Lung (tissue), 12 donors: ENCODE data around the gene AREG. TPM values are rescaled to one million over a fixed set of nuclear protein-coding genes. Genes with fewer than 3 reads are reported as not detected.

Experiments used
- ATAC-seq: fragments of 200-7000 bp; cut with Tn5 transposase; one replicate; pipeline ENCODE4 v1.9.1; 2020; ENCODE audit warnings: moderate number of reproducible peaks; ENCODE audit not compliant: insufficient read depth, low FRiP score
- DNase-seq, 3 donors: peaks; one replicate each; pipeline ENCODE4 v3.0.0-alpha.2; 2013 to 2017
- H3K27ac ChIP-seq, 2 donors: one replicate each; pipeline ENCODE4 v1.5.1; 2013; ENCODE audit warnings: mild to moderate bottlenecking in 2 of 2, moderate library complexity in 2 of 2, control low read depth in 1 of 2, inconsistent platforms in 1 of 2, low read depth in 1 of 2, low read length in 1 of 2
- H3K27me3 ChIP-seq, 3 donors: one replicate each; pipeline ENCODE4 v1.5.1; 2013; ENCODE audit warnings: low read length in 2 of 3; ENCODE audit not compliant: control insufficient read depth in 3 of 3, insufficient read depth in 3 of 3
- H3K36me3 ChIP-seq, 4 donors: one replicate each; pipeline ENCODE4 v1.5.1; 2013; ENCODE audit warnings: low read length in 4 of 4, mild to moderate bottlenecking in 1 of 4, moderate library complexity in 1 of 4; ENCODE audit not compliant: control insufficient read depth in 4 of 4, insufficient read depth in 4 of 4
- H3K4me1 ChIP-seq, 5 donors: one replicate each; pipeline ENCODE4 v1.5.1; 2013; ENCODE audit warnings: low read length in 5 of 5, mild to moderate bottlenecking in 2 of 5, moderate library complexity in 1 of 5; ENCODE audit not compliant: control insufficient read depth in 5 of 5, insufficient read depth in 5 of 5
- H3K4me3 ChIP-seq: one replicate; pipeline ENCODE4 v1.5.1; 2013; ENCODE audit warnings: mild to moderate bottlenecking, control low read depth, moderate library complexity
- H3K9ac ChIP-seq, 2 donors: one replicate each; pipeline ENCODE4 v1.5.1; 2013; ENCODE audit warnings: low read length in 2 of 2, control low read depth in 1 of 2; ENCODE audit not compliant: insufficient read depth in 1 of 2
- H3K9me3 ChIP-seq, 4 donors: one replicate each; pipeline ENCODE4 v1.5.1; 2013; ENCODE audit warnings: low read length in 3 of 4, mild to moderate bottlenecking in 1 of 4, moderate library complexity in 1 of 4; ENCODE audit not compliant: control insufficient read depth in 4 of 4, insufficient read depth in 3 of 4
- WGBS, 2 donors: extraction: QIAGEN DNeasy Blood & Tissue Kit; methylation state at CpG; one replicate each; pipeline ENCODE4 v1.1.7; 2013; 5-methylcytosine and 5-hydroxymethylcytosine counted together
- polyA plus RNA-seq, 2 donors: library from polyadenylated mRNA; stranded (reverse); fragments of 200-250 nt; gene quantifications; one replicate each; pipeline ENCODE4 v1.2.1, GENCODE V29; 2013
- total RNA-seq, 2 donors: library from RNA; depleted of rRNA in 1 of 2; stranded (reverse); fragments of >200 nt in 1 of 2; gene quantifications; one replicate each; pipeline ENCODE4 v1.2.1, GENCODE V29; 2014 to 2021
- TF ChIP-seq, protein P1 (sequence below): IDR thresholded peaks from 2 replicates; pipeline ENCODE4 v1.5.1; 2012; ENCODE audit warnings: mild to moderate bottlenecking; ENCODE audit errors: control extremely low read depth, extremely low read depth
- donor health status: control.
- donor health status: control.
- donor health status: Bipolar disorder and iron deficiency.
- donor health status: healthy.
- donor health status: DM: yes; HTN: yes; CAD: no.

The AREG gene
- total and polyA plus RNA-seq, 4 donors = 3.3 to 44.0 (median 13.6) TPM

DNA sequence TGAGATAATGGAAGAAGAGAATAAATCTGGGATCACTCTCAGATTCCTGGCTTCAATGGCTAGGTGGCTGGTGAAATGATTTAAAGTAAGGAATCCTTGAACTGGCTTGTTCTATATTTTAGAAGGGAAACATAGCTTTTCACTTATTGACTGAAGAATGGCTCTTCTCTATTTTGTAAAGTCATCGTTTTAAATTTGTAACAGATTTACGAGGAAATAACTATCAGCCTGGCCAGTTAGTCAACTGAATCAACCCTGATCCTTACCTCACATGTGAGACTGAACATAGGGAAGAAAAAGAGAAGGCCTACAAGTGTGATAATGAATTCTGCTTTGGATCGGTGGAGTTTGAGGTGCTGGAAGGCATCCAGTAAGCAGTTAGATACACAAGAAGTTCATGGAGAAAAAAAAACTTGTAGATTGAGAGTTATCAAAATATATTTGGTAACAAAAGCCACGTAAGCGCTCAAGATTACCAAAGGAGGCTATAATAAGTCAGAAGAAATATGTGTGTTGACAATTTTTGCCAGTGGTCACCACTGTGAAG, 12.0 kb downstream of the AREG start:
- Histone ChIP-seq H3K4me1 (no peaks in the 10 kb centered on the region), H3K36me3 (no peaks in the 10 kb centered on the region), H3K9me3 (no peaks in the 10 kb centered on the region), H3K27ac (no peak overlapping the region), H3K9ac (no peak overlapping the region), H3K27me3 (no peaks in the 10 kb centered on the region), H3K4me3 (no peak overlapping the region)
- no peak for DNase-seq
- TF ChIP-seq, protein P1, sequence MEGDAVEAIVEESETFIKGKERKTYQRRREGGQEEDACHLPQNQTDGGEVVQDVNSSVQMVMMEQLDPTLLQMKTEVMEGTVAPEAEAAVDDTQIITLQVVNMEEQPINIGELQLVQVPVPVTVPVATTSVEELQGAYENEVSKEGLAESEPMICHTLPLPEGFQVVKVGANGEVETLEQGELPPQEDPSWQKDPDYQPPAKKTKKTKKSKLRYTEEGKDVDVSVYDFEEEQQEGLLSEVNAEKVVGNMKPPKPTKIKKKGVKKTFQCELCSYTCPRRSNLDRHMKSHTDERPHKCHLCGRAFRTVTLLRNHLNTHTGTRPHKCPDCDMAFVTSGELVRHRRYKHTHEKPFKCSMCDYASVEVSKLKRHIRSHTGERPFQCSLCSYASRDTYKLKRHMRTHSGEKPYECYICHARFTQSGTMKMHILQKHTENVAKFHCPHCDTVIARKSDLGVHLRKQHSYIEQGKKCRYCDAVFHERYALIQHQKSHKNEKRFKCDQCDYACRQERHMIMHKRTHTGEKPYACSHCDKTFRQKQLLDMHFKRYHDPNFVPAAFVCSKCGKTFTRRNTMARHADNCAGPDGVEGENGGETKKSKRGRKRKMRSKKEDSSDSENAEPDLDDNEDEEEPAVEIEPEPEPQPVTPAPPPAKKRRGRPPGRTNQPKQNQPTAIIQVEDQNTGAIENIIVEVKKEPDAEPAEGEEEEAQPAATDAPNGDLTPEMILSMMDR = no peak
- no peak for ATAC-seq
- 90 to 97% methylated on average over 5 of the region's 5 CpGs for WGBS, 2 donors

DNA sequence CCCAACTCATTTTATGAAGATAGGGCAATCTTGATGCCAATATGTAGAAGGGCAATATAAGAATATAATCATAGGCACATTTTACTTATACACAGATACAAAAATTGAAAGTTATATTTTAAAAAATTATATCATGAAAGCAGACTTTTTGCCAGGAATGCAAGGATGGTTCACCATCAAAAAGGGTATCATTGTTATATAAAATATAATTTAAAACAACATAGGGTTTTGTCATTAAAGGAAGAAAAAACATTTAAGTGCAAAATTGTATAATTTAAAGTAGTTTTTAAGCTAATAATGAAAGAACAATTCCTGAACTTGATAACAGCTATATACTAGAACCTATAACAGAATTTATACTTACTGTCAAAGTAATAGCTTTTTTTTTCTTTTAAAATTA, 15.9 kb downstream of the AREG start:
- no peaks in the 10 kb centered on the region for H3K9me3 ChIP-seq
- TF ChIP-seq, protein P1 = no peak
- ATAC-seq = no peak
- H3K4me1 ChIP-seq = no peaks in the 10 kb centered on the region
- no peaks in the 10 kb centered on the region for H3K36me3 ChIP-seq
- no peaks in the 10 kb centered on the region for H3K27me3 ChIP-seq
- no peak for DNase-seq
- H3K4me3 ChIP-seq = no peak overlapping the region
- no peak overlapping the region for H3K9ac ChIP-seq
- no peak overlapping the region for H3K27ac ChIP-seq

DNA sequence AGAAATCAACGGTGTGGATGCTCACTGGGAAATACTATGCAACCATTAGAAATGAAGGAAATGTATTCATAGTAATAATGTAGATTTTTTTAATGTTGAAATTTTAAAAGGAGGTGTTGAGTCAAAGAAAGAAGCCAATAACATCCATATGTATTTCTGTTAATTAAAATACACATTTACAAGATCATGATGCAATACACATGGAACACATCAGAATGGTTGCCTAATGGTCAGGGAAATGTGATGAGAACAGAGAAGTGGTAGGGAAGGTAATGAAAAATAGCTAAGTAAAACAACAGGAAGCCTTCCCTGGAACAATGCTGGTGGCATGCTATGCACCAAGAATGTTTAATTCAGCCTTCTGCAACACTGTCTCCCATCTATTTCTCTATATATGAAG, 18.2 kb downstream of the AREG start:
- H3K9ac ChIP-seq = no peak overlapping the region
- no peaks in the 10 kb centered on the region for H3K9me3 ChIP-seq
- no peaks in the 10 kb centered on the region for H3K36me3 ChIP-seq
- TF ChIP-seq, protein P1 = no peak
- WGBS, 2 donors = 92 to 94% methylated on average over 1 of the region's 1 CpG
- DNase-seq = no peak
- no peaks in the 10 kb centered on the region for H3K27me3 ChIP-seq
- no peak for ATAC-seq
- H3K4me3 ChIP-seq = no peak overlapping the region
- H3K4me1 ChIP-seq = no peaks in the 10 kb centered on the region
- no peak overlapping the region for H3K27ac ChIP-seq

DNA sequence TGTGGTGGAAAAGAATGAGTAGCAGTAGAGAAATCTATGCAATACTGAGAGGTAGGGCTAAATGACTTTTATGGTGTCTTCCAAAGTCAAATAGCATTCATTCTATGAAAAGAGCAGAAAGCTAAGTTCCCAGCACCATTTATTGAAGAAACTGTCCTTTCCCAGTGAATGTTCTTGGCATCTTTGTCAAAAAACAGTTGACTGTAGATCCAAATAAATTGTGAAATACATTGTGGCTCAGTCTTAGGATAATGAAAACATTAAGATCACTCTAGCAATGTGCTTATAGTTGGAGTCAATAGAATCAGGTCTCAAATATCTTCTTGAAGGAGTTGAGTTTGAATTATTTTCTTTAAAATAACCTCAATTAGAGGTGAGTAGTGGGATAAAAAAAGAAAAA, 19.4 kb downstream of the AREG start:
- Histone ChIP-seq H3K9ac (no peak overlapping the region), H3K27ac (no peak overlapping the region), H3K4me3 (no peak overlapping the region), H3K27me3 (no peaks in the 10 kb centered on the region), H3K4me1 (no peaks in the 10 kb centered on the region), H3K9me3 (no peaks in the 10 kb centered on the region), H3K36me3 (no peaks in the 10 kb centered on the region)
- TF ChIP-seq, protein P1 = no peak
- DNase-seq (no peak), ATAC-seq (no peak)
